HG02938 (cell line): ENCODE measurements around the gene LRRC14B.
"Not testable (repeated sequence)": the region's sequence is repeated elsewhere in the genome, so short reads cannot be mapped to it uniquely, and the experiment has no call there.

ENCODE experiments used
- ATAC-seq: cut with Tn5 transposase; IDR thresholded peaks from one replicate; pipeline ENCODE4 v1.9.1; 2021; ENCODE audit warnings: mild to moderate bottlenecking, moderate library complexity; ENCODE audit not compliant: unreplicated experiment

The LRRC14B gene

DNA sequence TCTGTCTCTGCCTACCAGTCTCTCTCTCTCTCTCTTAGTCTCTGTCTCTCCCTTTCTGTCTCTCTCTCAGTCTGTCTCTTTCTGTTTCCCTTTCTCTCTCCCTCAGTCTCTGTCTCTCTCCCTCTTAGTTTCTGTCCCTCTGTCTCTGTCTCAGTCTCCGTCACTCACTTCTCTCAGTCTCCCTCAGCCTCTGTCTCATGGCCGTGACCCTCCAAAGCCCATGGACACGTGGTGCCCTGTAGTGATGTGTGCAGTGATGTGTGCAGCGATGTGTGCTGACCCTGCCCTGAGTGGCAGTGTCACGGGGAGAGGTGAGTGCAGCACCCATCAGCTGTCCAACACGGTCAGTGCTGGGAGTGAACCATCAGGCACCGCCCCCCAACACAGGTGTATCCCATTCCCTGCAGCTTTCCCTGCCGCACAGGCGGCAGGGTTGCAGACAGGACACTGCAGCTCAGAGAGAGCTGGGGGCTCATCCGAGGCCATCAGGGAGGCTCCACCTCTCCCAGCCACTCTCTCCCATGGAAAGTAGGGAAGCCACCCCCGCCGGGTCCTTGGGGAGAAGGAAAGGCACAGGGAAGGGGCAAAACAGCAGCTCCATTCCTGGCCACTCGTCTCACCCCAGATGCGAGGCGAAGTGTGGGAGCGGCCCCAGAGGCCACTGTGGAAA, 794 bp upstream of the LRRC14B start:
- peak; percentile 33 for ATAC-seq

DNA sequence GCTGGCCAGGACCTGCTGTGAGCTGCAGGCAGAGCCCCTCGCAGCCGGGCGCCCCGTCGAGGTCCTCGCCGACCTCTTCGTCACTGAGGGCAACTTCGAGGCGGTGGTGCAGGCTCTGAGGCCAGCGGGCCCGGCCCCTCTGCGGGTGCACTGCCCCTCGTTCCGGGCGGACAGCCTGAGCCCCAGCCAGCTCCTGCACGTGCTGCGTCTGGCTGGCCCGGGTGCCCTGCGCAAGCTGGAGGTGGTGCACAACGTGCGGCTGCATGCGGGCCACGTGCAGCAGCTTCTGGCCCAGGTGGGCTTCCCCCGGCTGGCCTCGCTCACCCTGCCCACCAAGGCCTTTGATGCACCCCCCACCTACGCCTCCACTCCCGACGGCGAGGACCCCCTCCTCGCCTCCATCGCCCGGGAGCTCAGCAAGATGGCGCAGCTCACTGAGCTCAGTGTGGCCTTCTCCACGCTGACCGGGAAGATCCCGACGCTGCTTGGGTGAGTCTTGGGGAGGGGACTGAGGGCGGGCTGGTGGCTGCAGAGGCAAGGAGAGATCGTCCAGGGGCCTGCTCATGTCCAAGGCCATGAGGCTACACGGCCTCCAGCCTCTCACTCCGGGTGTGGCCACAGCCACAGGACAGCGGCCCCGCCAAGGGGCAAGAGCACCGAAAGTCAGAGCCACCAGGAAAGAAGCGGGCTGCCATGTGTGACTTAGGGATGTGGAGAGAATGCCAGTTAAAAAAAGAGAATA, 825 bp downstream of the LRRC14B start:
- ATAC-seq: no peak

DNA sequence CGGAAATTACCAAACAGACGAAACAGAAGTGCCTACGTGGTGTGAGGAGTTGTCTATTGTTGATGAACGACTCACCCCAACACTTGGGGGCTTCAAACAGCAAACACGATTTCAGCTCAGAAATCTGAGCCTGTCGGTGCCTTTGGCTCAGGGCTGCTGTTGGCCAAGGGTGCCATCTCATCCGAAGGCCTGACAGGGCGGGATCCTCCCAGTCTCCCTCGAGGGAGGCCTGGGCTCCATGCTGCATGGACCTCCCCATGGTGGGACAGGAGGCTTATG, 1.3 kb downstream of the LRRC14B start:
- no peak for ATAC-seq

DNA sequence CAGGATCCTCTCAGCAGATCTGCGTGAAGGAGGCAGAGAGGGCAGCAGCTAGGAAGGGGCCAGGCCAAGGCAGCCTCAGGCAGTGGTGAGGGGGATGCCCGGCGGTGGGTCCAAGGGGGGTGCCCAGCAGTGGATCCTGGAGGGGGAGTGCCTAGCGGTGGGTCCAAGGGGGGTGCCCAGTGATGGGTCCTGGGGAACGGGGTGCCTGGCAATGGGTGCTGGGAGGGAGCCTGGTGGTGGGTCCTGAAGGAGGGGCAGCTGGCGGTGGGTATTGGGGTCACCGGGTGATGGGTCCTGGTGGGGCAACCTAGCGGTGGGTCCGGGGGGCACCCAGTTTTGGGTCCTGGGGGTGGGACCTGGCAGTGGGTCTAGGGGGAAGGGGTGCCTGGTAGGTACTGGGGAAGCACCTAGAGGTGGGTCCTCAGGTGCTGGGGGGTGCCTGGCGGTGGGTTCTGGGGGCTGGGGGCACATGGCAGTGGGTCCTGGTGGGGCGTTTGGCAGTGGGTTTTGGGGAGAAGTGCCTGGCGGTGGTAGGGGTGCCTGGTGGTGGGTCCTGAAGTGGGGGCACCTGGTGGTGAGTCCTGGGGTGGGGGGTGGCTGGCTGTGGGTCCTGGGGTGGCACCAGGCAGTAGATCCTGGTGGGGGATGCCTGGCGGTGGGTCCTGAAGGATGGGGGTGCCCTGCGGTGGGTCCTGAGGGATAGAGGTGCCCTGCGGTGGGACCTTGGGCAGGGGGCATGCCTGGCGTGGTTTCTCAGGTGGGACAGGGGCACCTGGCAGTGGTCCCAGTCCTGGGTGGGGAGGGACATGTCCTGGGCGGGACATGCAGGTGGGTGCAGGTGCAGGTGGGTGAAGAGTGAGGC, 1.9 kb downstream of the LRRC14B start:
- no peak for ATAC-seq

DNA sequence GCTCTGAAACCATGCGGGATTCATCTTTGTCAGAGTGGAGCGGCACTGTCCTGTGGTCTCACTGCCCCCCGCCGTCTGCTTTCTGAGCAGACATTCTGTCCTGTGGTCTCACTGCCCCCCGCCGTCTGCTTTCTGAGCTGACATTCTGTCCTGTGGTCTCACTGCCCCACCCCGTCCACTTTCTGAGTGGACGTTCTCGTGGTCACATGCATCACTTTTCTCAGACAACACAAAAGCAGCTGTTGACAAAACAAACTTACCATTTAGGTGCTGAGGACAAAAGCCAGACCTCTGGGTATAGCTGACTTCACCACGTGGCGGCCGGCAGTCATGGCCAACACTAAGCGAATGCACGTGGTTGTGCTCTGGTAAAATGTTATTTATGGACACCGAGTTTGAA, 2.8 kb downstream of the LRRC14B start:
- ATAC-seq: no peak

DNA sequence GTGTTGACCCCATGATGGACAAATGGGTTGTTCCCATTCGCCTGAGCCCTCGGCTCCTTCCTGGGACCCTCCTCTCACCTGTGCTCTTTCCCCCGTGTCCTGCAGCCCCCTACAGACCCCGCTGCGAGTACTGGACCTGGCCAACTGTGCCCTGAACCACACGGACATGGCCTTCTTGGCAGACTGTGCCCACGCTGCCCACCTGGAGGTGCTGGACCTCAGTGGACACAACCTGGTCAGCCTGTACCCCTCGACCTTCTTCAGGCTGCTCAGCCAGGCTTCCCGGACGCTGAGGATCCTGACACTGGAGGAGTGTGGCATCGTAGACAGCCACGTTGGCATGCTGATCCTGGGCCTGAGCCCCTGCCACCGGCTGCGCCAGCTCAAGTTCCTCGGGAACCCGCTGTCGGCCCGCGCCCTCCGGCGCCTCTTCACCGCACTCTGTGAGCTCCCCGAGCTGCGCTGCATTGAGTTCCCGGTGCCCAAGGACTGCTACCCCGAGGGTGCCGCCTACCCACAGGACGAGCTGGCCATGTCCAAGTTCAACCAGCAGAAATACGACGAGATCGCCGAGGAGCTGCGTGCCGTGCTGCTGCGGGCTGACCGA, 3.4 kb downstream of the LRRC14B start:
- ATAC-seq: no peak

DNA sequence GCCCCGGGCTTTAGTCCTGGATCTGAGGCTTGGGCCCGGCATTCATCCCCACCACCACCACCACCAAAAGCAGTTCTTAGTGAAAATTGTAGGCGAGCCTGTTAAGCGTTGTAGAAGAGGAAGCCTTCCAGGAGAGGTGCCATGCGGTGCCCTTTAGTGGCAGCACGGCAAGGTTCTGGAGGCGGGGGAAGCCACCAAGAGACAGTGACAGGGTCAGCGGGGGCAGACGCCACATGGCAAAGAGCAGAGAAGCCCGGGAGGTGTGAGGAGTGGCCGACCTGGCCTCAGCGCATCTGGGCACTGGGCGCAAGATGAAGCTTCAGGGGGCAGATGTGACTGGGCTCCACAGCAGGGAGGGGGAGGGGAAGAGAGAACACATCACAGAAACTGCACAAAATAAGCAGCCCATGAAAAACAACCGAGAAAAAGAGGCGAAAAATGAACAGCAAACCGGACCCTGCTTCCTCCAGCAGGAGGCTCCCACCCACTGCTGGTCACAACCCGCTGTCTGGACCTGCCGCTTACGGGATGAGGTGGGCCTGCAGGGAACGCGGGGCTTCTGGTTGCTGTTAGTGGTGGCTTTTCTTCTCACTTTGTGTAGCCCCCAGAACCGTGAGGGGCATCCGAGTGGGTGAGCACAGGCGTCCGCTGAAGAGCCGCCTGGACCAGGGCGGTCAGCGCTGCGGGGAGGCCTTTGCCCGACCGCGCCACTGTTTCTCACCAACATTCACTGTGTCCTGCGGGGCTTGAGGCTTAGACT, 4.3 kb downstream of the LRRC14B start:
- ATAC-seq: no peak

DNA sequence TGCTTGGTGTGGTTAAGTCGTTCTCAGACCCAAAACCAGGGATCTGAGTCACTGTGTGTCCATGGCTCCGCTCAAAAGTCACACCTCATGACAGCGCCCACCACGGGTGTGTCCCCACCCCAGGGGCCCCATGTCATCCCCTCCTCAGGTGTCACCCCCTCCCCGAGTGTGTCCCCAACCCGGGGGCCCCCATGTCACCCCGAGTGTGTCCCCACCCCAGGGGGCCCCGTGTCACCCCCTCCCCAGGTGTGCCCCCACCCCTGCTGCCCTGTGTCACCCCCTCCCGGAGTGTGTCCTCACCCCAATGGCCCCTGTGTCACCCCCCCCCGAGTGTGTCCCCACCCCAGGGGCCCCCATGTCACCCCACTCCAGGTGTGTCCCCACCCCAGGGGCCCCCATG, 5.1 kb downstream of the LRRC14B start:
- no peak for ATAC-seq

DNA sequence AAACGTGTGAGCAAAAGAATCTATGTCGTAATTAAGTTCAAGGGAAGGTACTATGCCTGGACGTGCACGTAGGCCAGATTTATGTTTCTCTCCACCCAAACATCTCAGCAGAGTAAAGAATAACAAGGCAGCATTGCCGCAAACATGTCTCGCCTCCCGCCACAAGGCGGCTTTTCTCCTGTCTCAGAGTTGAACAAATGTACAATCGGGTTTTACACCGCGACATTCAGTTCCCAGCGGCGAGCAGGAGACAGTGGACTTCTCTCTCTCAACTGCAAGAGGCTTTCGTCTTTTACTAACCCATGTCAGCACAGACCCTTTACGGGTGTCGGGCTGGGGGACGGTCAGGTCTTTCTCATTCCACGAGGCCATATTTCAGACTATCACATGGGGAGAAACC, 5.7 kb downstream of the LRRC14B start:
- ATAC-seq: not testable (repeated sequence)

DNA sequence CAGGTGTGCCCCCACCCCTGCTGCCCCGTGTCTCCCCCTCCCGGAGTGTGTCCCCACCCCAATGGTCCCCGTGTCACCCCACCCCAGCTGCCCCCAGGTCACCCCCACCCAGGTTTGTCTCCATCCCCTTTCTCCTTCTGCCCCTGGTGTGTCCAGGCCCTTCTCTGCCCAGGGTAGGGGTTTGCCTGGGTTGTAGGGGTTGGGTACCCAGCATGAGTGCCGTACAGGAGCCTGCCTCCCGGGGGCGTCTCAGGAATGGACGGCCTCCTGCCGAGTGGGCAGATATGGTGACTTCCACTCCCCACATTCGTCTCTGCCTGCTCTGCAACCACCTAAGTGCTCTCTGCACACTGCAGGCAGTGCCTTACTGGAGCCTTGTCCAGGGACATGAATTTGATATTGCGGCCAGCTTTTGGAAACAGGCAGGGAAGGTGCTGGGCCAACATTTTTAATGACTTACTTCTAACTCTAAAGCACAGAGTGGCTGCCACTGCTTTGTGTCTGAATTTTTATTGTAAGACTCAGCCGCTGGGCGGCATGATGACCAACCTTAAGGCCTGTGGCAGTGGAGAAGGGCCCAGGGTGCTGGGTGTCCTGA, 6.7 kb downstream of the LRRC14B start:
- no peak for ATAC-seq

DNA sequence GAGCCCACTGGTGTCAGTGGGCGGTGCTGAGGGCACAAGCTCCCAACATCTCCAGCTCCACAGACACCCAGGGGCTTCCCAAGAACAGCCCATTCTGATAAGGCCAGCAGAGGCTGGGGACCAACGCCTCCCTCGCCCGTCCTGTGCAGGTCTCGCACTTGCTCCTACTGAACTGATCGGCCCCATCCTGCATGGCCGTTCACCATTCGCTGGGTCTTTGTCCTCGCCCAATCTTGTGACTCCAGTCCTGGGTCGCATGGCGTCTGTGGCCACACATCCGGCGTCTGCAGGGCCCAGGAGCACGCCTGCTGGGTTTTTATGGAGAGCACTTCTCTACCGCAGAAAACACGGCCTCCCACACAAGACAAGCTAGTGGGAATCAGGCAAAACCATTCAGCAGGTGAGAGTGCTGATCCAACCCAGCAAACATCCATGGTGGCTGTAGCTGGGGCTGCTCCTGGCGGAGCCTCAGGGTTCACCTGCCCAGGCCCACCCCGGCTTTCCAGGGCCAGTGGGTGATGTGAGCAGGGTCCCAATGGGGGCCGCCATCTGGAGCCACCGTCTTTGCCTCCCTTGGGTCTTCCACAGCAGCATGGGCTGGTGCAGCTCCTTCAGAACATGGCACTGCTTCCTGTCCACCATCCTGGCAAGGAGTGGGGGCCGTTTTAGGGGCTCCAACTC, 7.4 kb downstream of the LRRC14B start:
- no peak for ATAC-seq

DNA sequence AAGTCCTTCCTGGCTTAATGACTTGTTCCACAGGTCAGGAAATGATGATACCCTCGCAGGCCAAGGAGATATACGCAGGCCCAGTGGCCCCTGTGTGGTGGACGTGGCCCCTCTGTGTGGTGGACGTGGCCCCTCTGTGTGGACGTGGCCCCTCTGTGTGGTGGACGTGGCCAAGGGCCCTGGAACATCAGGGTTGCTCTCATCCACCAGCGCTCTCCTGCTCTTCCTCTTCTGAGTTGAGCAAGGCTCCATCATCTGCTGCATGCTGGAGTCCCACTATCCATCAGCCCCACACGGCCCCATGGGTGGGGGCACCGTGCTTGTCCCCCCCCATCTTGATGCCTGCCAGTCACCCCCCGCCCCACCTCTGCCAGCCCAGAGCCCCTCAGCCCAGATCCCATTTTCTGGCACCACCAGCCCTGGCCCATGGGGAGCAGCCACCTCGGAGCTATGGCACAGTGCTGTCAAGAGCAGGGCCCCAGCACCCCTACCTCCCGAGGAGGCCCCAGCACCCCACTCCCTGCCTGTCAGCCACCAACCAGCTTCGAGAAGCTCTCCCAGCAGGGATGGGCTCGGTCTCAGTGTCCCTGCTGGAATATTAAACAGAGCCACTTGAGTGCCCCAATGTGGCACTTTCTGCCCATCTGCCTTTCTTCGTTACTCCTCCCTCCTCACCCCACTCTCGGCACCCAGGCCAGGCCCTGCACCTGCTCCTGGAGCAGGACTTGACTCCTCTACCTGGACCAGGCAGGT, 8.1 kb downstream of the LRRC14B start:
- no peak for ATAC-seq

DNA sequence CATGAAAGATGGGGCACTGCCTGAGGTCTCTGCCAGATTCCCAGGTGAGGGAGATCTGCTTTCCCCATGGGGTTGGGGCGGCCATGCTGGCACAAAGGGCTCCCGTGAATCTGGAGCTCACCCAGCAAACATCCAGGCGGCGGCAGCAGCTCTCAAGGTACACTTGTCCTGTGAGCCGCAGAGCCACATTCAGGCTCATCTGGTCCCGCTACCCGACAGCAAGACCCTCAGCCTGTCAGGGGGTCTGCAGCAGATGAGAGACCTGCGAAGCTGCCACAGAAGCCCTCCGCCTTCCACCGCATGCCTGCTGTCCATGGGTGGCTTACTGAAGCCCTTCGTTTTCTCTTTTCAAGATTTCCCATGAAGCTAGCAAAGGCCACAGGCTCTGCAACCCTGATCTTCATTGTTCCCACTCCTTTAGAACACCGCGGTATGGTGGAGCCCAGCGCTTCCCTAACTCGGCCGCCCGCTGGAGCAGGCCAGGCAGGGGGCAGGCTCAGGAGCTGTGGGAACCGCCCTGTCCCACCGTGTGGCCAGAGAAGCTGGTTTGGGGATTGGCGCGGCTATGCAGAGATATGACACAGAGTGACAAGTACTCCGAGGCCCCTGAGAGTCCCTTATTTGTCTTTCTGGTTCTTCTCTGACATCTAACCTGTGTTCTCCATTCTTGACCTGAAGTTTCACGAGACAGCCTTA, 8.8 kb downstream of the LRRC14B start:
- no peak for ATAC-seq

DNA sequence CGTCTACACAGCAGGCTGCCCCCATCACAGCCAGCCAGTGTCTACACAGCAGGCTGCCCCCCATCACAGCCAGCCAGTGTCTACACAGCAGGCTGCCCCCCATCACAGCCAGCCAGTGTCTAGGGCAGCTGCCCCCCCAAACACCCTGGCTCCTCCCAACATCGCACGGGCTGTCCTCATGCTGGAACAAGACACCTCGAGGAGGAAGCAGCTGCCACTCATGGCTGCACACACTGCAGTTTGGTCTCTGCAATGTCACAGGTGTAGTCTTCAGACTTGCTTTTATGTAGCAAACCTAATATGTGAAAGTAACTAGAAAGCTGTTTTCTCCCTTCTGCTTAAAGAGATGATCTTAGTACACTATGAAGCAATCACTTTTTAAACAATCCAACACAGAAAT, 9.7 kb downstream of the LRRC14B start:
- ATAC-seq: no peak

DNA sequence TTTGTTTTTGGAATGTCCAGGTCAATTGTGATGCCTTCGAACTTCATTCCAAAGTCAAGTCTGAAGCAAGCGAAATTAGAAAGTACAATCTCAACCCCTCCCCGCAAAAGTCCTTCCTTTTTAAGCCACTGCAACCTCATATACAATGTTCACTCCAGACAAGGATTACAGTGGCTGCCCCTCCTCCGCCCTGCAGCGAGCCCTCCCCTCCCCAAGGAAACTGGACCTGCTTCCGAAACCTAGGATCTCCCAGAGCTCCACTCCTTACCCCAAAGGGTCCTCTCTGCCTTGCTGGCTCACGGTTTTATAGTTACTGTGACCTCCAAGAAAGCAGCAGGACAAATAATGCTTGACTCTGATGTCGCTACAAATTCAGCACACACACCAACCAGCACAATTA, 10.4 kb downstream of the LRRC14B start:
- ATAC-seq: no peak

DNA sequence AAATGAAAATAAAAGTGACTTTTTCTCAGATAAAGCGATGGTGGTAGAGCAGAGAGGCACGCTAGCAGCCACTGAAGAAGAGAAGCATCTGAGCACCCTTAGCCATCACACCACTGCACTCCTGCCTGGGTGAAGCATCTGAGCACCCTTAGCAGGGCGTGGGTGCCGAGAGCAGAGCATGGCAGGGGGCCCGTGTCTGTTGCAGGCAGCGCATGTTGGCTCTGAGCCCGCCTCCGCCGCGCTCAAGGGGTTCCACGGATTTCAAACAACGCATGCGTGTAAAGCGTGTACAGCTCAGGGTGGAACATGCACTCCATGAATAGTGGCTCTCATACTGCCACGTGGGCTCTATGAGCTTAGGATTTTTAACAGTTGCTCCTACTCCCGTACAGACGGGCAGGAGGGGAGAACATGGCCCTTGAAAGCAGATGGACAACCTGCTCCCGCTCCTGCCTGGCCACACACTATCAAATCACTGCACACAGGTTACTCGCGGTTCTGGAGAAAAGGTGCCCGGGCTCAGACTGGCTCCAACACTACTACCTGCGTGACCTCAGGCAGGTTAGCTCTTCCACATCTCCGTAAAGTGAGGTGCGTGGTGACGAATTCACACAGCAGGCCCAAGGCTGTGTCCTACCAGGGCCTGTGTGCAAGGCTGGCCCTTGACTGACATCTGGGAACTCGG, 12.1 kb downstream of the LRRC14B start:
- ATAC-seq: no peak

DNA sequence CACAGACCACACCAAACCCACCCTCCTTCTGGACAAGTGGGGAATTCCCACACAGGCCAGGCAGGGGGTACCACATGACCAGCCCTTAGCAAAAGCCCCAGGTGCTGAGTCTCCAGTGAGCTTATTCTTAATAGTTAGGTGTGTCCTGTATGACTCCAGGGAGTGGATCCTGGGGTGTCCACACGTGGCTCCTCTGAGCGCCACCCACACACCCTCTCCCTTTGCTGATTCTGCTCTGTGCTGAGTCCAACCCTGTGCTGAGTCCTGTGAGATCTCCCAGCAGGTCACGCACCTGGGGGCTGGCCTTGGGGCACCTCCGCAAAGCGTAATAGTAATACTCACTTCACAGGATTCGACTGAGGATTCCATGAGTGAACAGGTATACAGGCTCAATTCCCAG, 12.7 kb downstream of the LRRC14B start:
- ATAC-seq: no peak

DNA sequence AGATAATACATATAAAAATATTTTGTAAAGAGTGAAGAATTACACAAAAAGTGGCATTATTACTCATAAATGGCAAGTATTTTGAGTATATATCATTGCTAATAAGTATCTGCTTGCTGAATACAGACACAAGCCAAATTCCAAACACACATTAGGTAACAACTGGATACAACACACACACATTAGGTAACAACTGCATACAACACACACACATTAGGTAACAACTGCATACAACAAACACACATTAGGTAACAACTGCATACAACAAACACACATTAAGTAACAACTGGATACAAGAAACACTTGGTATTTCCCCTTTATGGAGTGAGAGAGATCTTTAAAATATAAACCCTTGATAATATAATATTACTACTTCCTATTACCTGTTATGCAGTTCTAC, 13.2 kb downstream of the LRRC14B start:
- ATAC-seq: no peak
